ENCODE measurements around the gene COL26A1.

GRCh38 chr7:101474178-101474577, 111.5 kb downstream of the COL26A1 start:
- TF ChIP-seq, protein P1, sequence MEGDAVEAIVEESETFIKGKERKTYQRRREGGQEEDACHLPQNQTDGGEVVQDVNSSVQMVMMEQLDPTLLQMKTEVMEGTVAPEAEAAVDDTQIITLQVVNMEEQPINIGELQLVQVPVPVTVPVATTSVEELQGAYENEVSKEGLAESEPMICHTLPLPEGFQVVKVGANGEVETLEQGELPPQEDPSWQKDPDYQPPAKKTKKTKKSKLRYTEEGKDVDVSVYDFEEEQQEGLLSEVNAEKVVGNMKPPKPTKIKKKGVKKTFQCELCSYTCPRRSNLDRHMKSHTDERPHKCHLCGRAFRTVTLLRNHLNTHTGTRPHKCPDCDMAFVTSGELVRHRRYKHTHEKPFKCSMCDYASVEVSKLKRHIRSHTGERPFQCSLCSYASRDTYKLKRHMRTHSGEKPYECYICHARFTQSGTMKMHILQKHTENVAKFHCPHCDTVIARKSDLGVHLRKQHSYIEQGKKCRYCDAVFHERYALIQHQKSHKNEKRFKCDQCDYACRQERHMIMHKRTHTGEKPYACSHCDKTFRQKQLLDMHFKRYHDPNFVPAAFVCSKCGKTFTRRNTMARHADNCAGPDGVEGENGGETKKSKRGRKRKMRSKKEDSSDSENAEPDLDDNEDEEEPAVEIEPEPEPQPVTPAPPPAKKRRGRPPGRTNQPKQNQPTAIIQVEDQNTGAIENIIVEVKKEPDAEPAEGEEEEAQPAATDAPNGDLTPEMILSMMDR (conservative IDR thresholded peaks at IDR 0.05; ENCODE audit: low read length), result no peak
- no peak for TF ChIP-seq EZH2phosphoT487 (IDR thresholded peaks at IDR 0.05; ENCODE audit: borderline replicate concordance, low read depth, low read length)

All from OCI-LY7 (cell line).